GM19452 (cell line): ENCODE results near the gene MIA2.
"Not testable (repeated sequence)": the region's sequence is repeated elsewhere in the genome, so short reads cannot be mapped to it uniquely, and the experiment has no call there.

Experiments used
- ATAC-seq: cut with Tn5 transposase; IDR thresholded peaks from one replicate; pipeline ENCODE4 v1.9.1; 2021; ENCODE audit not compliant: unreplicated experiment

The MIA2 gene, protein sequence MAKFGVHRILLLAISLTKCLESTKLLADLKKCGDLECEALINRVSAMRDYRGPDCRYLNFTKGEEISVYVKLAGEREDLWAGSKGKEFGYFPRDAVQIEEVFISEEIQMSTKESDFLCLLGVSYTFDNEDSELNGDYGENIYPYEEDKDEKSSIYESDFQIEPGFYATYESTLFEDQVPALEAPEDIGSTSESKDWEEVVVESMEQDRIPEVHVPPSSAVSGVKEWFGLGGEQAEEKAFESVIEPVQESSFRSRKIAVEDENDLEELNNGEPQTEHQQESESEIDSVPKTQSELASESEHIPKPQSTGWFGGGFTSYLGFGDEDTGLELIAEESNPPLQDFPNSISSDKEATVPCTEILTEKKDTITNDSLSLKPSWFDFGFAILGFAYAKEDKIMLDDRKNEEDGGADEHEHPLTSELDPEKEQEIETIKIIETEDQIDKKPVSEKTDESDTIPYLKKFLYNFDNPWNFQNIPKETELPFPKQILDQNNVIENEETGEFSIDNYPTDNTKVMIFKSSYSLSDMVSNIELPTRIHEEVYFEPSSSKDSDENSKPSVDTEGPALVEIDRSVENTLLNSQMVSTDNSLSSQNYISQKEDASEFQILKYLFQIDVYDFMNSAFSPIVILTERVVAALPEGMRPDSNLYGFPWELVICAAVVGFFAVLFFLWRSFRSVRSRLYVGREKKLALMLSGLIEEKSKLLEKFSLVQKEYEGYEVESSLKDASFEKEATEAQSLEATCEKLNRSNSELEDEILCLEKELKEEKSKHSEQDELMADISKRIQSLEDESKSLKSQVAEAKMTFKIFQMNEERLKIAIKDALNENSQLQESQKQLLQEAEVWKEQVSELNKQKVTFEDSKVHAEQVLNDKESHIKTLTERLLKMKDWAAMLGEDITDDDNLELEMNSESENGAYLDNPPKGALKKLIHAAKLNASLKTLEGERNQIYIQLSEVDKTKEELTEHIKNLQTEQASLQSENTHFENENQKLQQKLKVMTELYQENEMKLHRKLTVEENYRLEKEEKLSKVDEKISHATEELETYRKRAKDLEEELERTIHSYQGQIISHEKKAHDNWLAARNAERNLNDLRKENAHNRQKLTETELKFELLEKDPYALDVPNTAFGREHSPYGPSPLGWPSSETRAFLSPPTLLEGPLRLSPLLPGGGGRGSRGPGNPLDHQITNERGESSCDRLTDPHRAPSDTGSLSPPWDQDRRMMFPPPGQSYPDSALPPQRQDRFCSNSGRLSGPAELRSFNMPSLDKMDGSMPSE (N-terminal part only)

DNA sequence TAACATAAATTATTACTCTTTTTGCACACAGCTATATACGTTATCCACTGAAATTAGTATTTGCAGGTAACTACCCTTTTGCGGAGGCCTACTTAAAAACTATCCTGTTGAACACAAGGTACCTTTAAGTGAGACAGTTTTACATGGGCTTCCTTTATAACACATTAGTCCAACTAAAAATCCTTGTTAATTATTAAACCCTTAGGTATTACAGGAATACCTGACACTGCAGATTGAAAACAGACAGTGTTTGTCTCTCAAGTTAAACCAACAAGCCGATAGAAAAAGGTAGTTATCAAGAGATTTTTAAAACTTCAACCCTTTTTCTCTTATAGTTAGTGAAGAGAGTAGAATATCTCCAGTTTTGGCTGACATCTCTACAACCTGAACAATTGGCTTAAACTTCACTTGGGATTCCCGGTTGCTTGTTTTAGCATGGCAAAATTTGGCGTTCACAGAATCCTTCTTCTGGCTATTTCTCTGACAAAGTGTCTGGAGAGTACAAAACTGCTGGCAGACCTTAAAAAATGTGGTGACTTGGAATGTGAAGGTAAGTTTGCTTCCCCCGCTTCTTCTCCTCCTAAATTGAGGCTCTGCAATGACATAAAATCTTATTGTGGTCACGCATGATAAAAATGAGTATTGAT is at the start of gene MIA2:
TSS of gene MIA2 (plus strand) at position 236 of the 647 bp plus-strand sequence. CDS start at position 436, 200 bp downstream.
- ATAC-seq: no peak

DNA sequence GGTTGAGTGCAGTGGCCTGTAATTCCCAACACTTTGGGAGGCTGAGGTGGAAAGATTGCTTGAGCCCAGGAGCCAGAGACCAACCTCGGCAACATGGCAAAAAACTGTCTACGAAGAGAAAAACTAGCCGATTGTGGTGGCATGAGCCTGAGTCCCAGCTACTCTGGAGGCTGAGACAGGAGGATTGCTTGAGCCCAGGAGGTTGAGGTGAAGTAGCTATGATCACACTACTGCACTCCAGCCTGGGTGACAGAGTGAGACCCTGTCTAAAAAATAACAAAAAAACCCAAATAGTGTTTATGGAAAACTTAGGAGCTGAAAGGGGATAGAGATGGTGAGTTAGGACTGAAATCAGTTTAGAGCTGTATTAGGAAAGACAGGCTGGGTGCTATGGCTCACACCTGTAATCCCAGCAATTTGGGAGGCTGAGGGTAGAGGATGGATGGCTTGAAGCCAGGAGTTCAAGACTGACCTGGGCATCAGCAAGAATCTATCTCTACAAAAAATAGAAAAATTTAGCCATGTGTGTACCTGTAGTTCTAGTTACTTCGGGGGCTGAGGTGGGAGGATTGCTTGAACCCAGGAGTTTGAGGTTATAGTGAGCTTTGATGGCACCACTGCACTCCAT is 49.0 kb upstream of the MIA2 start:
- no peak for ATAC-seq

DNA sequence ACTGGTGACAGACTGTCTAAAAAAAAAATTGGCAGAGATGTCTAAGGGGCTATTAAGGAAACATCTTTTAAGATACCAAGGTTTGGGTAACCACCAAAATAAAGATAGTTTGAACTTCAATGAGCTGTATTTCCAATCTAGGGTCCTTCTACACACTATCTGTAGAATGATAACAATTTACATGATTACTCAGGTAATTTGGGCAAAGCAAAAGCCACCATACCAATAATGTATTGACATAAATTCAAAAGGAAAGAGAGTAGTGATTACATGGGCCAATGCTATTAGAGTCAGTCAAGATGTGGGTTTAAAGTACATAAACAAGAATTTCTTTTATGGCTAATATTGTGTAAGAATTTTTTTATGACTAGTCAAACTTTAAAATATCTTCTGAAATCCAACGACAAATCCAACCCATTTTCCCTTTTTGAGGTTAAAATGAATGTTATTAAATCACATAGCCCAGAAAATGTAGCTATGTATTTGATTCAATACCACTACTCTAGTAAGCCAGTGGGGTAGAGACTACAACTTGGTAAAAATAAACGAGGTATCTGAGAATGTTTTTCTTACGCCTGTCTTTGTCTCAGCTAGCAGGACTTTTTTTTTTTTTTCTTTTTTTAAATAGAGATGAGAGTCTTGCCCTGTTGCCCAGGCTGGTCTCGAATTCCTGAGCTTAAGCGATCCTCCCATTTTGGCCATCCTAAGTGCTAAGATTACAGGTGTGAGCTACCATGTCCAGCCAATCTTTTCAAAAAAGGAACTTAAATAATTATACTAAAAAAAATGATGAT is 48.3 kb upstream of the MIA2 start:
- no peak for ATAC-seq

DNA sequence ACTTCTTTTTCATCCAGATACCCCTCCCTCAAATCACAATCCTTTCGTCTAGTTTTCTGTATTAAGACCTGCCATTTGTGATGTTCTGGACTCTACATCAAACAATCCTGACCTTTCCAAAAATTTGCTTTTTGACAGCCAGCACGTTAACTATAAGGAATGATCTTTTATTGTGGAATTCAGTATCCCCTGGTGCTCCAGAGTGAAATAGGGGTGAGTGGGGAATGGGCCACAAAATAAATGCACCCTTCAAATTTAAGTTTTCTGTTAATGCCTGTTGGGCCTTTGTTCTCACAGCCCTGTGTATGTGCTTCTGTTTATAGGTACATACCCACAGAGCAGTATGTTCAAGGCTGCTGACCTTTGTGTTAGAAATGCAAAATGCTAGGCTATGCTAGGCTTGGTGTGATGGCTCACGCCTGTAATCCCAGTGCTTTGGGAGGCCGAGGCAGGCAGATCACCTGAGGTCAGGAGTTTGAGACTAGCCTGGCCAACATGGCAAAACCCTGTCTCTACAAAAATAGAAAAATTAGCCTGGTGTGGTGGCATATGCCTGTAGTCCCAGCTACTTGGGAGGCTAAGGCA is 46.7 kb upstream of the MIA2 start:
- ATAC-seq: no peak

DNA sequence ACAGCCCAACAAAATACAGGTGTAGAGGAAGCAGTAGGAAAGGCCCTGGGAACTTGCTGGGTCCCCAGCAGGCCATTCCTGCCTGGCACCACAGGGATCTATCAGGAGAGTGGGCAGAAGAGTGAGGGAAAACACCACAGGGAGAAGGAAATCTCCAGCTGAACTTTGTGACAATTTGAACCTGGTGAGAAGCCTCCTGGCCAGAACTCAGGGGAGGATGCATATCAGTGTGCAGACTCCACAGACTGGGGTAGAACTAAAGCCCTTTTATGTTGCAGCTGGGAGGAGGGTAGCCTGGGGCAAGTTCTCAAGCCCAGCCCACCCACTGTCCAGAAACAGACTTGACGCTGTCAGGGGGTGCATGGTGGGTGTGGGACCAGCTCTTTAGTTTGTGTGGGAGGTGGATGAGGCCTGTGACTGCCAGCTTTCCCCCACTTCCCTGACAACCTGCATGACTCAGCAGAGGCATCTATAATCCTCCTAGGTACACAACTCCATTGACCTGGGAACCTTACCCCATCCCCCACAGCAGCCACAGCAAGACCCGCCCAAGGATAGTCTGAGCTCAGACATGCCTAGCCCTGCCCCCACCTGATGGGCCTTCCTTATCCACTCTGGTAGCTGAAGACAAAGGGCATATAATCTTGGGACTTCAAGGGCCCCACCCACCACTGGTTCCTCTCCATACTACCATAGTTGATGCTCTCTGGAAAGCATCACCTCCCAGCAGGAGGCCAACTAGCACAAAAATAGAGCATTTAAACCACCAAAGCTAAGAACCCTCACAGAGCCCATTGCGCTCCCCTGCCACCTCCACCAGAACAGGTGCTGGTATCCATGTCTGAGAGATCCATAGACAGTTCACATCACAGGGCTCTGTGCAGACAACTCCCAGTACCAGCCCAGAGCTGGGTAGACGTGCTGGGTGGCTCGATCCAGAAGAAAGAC is 29.8 kb upstream of the MIA2 start:
- no peak for ATAC-seq

DNA sequence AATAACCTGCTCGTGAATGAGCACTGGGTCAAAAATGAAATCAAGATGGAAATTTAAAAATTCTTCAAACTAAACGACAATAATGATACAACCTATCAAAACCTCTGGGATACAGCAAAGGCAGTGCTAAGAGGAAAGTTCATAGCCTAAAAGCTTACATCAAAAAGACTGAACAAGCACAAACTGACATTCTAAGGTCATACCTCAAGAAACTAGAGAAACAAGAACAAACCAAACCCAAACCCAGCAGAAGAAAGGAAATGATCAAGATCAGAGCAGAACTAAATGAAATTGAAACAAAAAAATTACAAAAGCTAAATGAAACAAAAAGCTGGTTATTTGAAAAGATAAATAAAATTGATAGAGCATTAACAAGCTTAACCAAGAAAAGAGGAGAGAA is 26.3 kb upstream of the MIA2 start:
- not testable (repeated sequence) for ATAC-seq

DNA sequence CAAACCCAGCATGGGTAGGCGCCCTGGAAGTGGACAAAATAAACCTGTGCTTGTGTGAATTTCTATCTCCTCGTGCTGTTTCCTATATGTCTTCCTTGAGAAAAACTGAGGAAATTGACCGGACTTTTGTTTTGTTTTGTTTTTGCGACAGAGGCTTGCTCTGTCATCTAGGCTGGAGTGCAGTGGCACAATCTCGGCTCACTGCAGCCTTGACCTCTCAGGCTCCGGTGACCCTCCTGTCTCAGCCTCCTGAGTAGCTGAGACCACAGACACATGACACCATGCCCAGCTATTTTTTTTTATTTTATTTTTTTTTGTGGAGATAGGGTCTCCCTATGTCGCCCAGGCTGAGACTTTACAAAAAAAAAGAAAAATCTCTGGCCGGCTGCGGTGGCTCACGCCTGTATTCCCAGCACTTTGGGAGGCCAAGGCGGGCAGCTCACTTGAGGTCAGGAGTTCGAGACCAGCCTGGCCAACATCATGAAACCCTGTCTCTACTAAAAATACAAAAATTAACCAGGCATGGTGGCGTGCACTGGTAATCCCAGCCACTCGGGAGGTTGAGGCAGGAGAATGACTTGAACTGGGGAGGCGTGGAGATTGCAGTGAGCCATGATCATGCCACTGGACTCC is 22.5 kb upstream of the MIA2 start:
- ATAC-seq: no peak

DNA sequence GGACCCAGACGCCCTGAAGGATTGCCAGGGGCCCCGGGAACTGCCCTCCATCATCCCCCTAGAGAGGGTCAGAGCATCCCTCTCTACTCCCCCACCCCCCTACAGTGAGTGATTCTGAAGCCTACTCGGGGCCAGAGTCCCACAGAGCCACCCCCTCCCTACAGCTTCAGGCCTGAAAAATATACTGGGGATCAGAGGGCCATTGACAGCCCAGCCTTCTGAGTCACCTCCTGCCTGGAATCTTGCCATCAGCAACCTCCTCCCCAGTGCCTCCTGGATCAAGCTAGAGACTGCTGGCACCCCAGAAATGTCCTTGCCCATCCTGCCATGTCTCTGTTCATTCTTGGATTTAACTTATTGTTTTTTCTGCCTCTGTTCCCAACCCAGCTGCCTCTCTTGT is 21.7 kb upstream of the MIA2 start:
- no peak for ATAC-seq

DNA sequence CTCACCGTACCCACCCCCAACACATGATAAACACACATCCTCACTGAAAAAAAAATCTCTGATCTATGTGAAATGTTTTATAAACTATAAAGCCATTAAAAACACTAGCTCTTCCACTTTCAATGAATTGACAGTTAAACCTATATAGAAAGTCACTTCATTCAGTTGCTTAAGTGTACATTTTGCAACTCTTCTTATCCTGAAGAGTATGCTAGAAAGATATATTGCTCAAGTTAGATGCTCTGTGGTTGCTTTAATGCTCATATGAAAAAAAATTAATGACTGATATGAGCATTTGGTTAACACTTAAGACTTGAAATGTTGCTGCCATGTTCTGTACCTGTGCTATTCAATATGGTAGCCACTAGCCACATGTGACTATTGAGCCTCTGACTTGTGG is 21.0 kb upstream of the MIA2 start:
- no peak for ATAC-seq

DNA sequence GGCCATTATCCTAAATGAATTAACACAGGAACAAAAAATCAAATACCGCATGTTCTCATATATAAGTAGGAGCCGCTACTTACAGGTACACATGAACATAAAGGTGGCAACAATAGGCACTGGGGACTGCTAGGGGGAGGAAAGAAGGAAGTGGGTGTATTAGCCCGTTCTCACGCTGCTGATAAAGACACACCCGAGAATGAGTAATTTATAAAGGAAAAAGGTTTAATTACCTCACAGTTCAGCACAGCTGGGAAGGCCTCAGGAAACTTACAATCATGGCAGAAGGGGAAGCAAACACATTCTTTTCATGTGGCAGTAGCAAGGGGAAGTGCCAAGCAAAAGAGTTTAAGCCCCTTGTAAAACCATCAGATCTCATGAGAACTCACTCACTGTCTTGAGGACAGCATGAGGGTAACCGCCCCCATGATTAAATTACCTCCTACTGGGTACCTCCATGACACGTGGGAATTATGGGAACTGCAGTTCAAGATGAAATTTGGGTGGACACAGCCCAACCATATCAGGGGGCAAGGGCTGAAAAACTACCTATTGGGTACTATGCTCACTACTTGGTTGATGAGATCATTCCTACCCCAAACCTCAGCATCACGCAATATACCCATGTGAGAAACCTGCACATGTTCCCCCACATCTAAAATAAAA is 16.4 kb upstream of the MIA2 start:
- no peak for ATAC-seq

DNA sequence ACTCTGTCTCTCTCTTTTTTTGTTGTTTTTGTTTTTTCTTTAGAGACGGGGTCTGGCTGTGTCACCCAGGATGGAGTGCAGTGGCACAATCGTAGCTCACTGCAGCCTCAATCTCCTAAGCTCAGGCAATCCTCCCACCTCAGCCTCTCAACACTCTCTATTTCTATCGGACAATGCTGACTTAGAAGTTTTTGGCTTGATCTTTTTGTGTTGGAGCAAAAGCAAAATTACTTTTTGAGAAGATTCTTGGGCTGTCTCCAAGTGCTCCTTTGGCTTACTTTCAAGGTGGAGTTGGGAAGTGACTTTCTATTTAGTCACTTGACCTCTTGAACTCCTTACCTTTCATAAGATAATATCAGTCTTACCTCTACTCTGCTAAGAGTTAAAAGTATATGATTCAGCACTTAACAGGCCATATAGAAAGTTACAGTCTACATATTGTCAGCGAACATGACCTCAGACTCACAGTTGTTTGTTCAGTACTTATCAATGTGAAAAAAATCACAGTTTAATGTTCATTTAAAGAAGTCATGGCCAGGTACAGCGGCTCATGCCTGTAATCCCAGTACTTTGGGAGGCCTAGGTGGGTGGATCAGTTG is 15.4 kb upstream of the MIA2 start:
- ATAC-seq: no peak

DNA sequence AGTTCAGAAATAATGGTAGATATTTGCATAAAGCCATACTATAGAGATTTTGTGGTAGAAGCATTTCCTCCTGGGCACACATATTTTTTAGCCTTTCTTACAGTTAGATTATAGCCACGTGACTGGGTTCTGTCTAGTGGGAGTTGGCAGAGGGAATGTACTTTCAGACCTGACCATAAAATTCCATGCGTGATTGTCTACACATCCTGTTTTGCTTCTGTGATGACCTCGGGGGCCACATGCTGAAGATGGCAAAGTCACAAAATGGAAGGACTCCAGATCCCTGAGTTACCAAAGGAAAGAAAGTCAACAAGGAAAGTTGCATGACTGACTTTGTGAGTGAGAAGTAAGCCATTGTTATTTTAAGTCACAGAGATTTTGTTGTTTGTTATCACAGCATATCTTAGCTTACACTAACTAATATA is 14.6 kb upstream of the MIA2 start:
- peak; percentile 51 for ATAC-seq

DNA sequence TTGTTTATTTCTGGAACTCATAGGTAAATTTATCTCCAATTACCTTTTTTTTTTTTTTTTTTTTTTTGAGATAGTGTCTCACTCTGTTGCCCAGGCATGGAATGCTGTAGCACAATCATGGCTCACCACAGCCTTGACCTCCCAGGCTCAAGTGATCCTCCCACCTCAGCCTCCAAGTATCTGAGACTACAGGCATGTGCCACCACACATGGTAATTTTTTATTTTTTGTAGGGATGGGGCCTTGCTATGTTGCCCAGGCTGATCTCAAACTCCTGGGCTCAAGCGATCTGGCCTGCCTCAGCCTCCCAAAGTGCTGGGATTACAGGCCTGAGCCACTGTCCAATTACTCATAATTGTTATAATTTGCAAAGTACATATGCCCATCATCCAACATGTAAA is 13.2 kb upstream of the MIA2 start:
- ATAC-seq: not testable (repeated sequence)

DNA sequence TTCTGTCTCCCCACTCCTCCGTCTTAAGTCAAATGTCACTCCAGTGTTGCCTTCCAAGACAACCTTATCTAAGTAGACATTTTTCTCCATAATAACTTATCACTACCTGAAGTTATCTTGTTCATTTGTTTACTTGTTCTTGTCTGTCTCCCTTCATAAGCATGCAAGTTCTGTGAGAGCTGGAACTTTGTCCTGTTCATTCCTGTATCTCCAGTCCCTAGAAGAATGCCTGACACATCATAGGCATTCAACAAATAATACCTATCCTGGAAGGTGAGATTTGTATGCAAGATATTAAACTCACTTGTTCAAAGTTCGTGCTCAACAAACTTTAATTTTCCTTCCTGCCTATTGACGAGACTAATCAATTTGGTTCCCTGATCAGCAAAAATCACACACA is 5.7 kb upstream of the MIA2 start:
- ATAC-seq: no peak

DNA sequence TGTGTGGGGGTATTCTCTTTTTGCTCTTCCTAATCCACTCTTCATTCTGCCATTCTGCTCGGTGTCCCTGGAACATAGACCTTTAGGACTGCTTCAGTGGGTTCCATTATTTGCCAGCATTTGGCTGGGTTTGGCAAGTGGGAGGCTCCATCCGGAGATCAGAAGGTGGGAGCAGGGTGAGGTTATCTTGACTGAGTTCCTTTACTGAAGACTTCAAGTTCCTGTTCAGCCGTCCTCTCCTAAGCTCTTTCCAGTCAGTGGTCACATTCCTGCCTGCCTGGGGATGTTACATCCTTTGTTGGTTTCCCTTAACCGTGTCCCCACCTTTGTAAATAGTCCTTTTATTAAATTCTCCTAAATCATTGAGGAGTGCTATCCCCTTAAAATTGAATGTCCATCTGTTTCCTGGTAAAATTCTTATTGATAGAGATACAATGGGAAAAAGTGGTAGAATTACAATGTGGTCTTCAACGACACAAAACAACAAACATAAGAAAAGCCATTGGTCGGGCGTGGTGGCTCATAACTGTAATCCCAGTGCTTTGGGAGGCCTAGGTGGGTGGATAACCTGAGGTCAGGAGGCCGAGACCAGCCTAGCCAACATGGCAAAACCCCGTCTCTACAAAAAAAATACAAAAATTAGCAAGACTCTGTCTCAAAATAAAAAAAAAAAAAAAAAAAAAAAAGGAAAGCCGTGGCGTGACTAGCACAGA is 5.0 kb upstream of the MIA2 start:
- ATAC-seq: no peak

DNA sequence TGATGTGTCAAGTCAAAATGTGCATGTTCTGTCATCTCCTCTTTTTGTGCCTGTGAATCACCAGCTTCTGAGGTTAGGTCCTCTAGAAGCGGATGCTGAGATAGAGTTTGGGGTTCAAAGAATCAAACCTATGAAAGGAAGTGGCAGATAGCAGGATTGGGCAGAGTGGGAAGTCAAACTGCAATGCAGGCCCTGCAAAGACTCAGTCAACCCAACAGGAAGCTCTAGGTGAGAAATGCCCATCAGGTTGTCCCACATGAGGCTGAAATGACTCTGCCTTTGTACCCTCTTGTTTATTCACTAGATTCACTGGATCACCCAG is 4.5 kb upstream of the MIA2 start:
- ATAC-seq: peak; percentile 59
